Tibial nerve (tissue), 4 donors: Measurements from ENCODE around the gene CAMK2B.

Experiments used
- EP300 ChIP-seq, 2 donors: sonication (generic); formaldehyde crosslinking; IDR thresholded peaks; one replicate each; pipeline ENCODE4 v1.6.1; 2017; ENCODE audit warnings: antibody characterized with exemption in 2 of 2, mild to moderate bottlenecking in 1 of 2
- POLR2A ChIP-seq, 2 donors: fragments of 450-650 bp; IDR thresholded peaks; one replicate each; pipeline ENCODE4 v1.6.1; 2017; ENCODE audit warnings: antibody characterized with exemption in 2 of 2, mild to moderate bottlenecking in 2 of 2, moderate library complexity in 2 of 2
- TF ChIP-seq, protein P1 (sequence below), 5 experiments: fragments of 200-600 bp in 3 of 5; fragments of 450-650 bp in 2 of 5; sonication (generic) in 3 of 5; IDR thresholded peaks; one replicate each; pipeline ENCODE4 v1.5.1; 2016 to 2019; ENCODE audit warnings: antibody characterized with exemption in 5 of 5, mild to moderate bottlenecking in 3 of 5, moderate library complexity in 2 of 5

DNA sequence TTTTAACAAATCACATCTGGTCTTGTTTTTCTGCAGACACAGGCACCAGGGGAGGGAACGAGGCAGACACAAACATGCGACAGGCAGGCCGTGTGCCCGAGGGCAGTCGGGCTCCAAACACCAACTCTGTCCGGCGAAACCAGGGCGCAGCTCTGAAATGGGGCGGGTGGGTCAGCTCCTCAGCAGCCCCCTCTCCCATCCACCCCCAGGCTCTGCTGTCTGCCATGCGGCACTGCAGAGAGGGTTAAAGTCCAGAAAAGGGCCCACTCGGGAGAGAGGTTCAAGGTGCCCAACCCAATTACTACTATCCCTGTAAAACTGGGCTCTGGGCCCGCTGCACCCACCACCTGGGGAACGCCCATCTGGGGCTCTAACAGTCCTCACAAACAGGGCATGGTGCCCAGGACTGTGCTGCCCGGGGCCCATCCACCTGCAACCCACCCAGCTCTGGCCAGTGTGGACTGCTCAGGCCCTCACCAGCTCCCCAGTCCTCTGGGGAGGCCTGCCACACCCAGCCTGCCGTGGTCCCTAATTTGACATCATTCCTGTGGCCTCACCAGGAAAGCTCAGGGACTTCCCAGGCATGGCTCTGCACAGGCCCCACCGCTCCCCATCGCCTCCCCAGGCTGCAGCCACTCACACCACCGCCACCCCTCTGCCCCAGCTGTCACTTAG is 105.9 kb downstream of the CAMK2B start:
- TF ChIP-seq, protein P1, sequence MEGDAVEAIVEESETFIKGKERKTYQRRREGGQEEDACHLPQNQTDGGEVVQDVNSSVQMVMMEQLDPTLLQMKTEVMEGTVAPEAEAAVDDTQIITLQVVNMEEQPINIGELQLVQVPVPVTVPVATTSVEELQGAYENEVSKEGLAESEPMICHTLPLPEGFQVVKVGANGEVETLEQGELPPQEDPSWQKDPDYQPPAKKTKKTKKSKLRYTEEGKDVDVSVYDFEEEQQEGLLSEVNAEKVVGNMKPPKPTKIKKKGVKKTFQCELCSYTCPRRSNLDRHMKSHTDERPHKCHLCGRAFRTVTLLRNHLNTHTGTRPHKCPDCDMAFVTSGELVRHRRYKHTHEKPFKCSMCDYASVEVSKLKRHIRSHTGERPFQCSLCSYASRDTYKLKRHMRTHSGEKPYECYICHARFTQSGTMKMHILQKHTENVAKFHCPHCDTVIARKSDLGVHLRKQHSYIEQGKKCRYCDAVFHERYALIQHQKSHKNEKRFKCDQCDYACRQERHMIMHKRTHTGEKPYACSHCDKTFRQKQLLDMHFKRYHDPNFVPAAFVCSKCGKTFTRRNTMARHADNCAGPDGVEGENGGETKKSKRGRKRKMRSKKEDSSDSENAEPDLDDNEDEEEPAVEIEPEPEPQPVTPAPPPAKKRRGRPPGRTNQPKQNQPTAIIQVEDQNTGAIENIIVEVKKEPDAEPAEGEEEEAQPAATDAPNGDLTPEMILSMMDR (IDR thresholded peaks at IDR 0.05): no peak
- TF ChIP-seq POLR2A (IDR thresholded peaks at IDR 0.05): no peak
- TF ChIP-seq EP300 (IDR thresholded peaks at IDR 0.05): no peak
